Femur (tissue), 1 donor: ENCODE measurements around the gene GGACT.
"Not testable (repeated sequence)": the region's sequence is repeated elsewhere in the genome, so short reads cannot be mapped to it uniquely, and the experiment has no call there.

Experiments
- DNase-seq: peaks from one replicate; pipeline ENCODE4 v3.0.0-alpha.2; 2017

The GGACT gene

GRCh38 chr13:100588331-100589177, at the start of gene GGACT:
Gene GGACT (minus strand): TSS chr13:100588789. CDS start chr13:100532591, 56,198 bp downstream.
- DNase-seq = peak; percentile 74

DNA sequence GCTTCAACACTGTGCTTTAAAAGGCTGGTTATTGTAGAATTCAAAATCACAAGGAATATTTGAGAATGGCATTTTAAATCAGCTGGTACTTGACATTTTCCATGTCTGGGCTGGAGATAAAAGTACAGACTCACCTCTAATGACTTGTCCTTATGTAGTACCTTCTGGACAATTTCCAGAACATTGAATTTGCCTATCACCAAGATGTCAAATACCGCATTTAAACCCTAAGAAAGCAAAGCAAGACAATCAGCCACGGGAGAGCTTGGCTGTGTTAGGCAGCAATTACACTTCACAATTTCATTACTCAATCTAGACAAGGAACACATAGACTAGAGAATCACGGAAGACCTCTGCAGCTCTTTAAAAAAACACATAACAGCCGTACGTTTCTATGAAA, 49.2 kb upstream of the GGACT start:
- DNase-seq = no peak

DNA sequence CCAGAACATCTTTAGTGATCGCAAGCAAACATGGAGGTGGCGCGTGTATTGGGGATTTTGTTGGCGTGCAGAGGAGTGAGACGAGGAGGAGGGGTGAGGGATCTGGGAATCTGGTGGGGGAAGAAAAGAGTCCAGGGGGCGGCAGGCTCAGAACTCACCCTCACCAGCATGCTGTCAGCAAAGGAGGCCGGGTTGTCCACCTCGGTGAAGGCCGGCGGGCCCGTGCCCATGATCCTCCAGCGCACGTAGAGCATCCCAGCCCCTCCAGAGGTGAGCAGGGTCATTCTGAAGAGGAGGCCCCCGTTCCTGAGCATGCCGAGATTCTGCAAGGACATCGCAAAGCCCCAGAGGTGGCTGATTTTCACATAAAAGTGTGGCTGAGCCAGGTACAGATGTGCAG, 48.8 kb upstream of the GGACT start:
- no peak for DNase-seq

GRCh38 chr13:100636441-100636840, 47.9 kb upstream of the GGACT start:
- no peak for DNase-seq

GRCh38 chr13:100636004-100636403, 47.4 kb upstream of the GGACT start:
- DNase-seq = no peak

GRCh38 chr13:100634696-100635095, 46.1 kb upstream of the GGACT start:
- no peak for DNase-seq

GRCh38 chr13:100633461-100633860, 44.9 kb upstream of the GGACT start:
- DNase-seq = no peak

- DNase-seq = no peak
Observed at GRCh38 chr13:100630555-100630954, 42.0 kb upstream of the GGACT start.

GRCh38 chr13:100627120-100627519, 38.5 kb upstream of the GGACT start:
- DNase-seq = no peak

- DNase-seq = no peak
Observed at GRCh38 chr13:100625447-100625846, 36.9 kb upstream of the GGACT start.

DNA sequence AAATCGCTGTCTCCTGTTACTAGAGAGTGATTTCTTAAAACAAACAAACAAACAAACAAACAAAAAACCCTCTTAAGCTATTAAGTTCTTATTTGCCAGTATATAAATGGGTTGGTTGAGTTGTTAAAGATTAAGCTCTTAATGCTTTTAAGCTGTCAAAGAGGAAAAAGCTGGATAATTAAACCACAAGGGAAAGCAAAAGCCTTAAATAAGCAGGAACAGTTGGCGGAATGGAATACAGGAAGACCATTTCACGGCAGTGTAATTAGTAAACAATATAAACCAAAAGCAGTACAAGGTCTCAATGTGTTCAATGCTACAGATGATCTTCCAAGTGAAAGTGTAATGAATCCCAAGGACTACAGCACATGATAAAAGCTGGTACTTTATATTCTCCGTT, 32.2 kb upstream of the GGACT start:
- no peak for DNase-seq

DNA sequence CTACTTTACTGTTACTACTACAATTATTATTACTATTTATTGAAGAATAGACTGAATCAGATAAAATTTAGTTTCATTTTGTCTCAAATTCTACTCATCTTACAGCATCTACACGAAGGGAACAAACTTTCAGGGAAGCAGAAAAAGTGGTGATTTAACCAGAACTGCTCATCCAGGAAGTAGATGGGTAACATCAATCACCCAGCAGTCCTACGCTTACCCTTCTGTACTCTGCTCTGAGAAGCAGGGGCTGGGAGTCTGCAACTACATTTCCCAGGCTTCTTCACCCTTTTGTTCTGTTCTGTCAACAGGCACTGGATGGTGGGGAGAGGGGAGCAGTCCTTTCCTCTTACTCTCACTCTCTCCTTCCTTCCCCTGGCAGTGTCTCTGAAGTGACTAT, 31.4 kb upstream of the GGACT start:
- no peak for DNase-seq

GRCh38 chr13:100618897-100619296, 30.3 kb upstream of the GGACT start:
- not testable (repeated sequence) for DNase-seq

DNA sequence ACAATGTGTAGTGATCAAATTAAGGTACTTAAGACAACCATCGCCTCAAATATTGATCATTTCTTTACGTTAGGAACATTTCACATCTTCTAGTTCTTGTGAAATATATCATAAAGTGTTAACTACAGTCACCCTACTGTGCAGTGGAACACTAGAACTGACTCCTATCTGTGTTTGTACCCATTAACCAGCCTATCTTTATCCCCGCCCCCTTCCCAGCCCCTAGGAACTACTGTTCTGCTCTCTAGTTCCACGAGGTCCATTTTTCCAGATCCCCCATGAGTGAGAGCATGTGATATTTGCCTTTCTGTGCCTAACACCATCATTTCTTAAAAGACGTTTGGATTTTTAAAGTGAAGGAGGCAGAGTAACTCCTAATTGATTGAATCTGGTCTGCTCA, 24.4 kb upstream of the GGACT start:
- DNase-seq = no peak

GRCh38 chr13:100611678-100612492, 23.3 kb upstream of the GGACT start:
- peak; percentile 47 for DNase-seq

DNA sequence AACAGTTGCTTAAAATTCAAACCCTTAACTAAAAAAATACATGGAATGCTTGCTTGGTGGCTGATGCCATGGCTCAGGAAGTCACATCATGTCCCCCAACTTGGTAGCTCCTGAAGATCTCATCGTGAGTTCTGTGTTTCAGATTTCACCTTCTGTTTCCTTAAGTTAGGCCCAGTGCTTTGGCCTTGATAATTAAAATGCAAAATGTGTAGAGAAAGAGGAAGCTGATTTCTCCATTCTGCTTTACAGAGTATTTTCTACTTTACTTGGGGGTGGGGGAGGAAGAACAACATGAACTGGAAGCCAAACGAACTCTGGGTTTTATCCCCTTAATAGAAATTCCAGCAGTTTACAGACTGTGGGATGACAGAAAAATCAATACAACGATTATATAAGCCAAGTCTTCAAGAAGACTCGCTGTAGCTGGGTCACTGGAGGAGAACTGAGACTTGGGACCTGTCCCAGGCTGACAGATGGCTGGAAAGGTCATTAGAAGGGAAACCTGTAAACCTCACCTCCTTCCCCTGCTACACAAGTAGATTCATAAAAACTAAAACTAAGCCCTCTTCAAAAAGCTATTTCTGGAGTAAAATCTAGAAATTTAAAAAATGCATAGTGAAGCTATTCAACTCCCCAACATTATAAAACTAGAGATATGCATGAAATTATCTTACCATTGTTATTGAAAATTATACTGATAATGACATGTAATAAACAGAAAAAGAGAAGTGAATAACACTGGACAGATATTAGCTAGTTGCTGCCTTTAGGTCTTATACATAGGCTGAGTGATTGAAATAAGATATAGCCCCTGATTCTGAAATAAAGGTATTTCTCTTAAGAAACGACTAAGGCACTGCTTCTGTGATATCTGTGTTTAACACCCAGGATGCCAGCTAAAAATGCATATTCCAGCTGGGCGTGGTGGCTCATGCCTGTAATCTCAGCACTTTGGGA, 22.1 kb upstream of the GGACT start:
- no peak for DNase-seq

GRCh38 chr13:100608906-100609305, 20.3 kb upstream of the GGACT start:
- no peak for DNase-seq

GRCh38 chr13:100608489-100608888, 19.9 kb upstream of the GGACT start:
- no peak for DNase-seq

DNA sequence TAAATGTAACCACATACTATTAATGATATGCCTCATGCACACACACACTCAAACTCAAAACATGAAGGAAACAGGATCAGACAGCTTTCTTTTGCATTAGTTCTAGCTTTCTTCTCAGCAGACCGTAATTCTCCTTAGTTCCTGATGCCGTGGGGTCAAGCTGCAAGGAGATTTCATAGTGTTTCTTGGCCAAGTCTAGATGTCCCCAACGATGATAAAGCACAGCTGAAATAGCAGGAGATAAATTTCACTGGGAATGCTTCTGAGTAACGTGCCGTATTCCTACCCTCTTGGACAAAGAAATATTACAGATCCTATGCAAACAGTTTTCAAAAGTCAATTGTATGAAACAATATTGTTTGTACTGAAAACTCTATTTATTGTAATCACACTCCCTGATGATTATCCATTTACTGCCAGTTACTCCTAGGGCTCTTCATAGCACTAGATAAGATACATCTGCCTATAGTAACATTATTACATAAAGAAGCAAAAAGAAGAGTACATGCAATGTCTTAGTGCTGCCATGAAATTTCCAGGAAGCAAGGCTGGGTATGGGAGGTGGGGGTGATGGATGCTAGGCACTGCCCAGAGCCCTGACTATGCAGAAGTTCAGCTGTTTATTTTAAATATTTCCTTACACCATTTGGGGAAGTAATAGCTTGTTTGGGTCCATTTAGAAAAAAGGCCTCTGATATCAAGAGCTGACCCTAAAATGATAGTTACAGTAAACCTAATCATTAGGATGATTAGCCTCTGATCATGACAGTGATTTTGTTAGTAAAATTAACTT, 16.5 kb upstream of the GGACT start:
- DNase-seq = no peak

DNA sequence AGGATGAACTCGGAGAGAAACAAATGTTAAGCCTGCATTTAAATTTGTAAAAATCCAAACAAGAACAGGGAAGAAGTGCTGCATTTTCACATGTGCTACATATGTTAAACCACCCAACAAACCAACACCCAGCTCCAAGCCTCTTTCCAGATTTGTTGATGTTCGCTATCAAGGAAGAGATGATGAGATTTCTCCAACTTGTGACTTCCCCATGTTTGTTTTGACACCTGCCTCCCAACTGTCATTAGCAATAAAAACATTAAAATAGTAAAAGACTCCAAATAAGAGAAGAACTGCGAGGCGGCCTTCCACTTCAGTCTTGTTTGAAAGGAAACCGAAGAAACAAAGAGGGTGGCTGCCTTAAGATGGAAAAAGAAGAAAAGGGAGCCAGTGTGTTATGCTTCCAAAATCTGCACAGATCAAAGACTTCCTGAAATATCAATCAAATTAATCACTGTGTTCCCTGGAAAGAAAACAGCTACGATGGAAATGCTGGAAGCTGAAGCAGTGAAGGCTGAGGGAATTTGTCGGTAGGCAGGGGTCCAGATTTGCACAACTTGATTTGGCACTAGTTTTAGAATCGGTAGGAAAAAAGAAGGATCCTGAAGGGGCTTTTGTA, 14.0 kb upstream of the GGACT start:
- DNase-seq = no peak

DNA sequence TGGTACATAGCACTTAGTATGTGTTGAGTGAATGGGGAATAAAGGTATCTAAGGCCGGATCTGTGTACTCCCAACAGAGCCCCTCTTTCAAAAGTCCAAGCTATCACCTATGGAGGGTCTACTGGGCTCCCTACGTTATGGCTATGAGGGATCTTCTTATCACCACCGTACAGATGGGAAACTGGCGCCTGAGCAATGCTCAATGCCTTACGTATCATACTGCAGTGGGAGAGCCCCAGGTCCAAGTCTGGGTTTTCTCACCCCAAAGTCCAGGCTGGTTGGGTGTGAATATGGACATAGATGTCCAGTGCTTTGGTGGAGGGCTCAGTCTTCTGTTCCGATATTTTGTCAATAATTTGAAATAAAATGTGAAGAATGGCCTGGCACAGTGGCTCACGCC, 13.1 kb upstream of the GGACT start:
- DNase-seq = no peak

DNA sequence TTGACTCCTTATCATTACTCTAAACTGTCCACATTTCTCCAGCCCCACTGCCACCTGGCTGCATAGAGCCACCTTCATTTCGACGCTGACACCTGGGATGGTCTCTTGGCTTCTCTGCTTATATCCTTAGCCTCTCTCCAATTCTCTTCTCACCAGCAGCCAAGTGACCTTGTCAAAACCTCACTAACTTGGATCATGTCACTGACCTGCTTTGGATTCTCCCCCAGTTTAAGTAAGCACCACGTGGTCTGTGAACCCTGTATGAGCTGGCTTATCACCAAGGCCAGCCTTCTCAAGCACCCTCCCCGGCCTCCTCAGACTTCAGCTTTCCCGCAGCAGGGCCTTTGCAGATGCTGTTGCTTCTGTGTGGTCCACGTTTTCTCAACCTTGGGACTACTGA, 12.3 kb upstream of the GGACT start:
- DNase-seq = no peak
